Measurements from ENCODE around the gene EXOC2. TPM values are rescaled to one million over a fixed set of nuclear protein-coding genes. Genes with fewer than 3 reads are reported as not detected.

EXOC2 gene
- total and polyA plus RNA-seq, 2 donors (not counting 1 experiment from before 2014, with no cell fraction given): 12.2 to 45.0 TPM

DNA sequence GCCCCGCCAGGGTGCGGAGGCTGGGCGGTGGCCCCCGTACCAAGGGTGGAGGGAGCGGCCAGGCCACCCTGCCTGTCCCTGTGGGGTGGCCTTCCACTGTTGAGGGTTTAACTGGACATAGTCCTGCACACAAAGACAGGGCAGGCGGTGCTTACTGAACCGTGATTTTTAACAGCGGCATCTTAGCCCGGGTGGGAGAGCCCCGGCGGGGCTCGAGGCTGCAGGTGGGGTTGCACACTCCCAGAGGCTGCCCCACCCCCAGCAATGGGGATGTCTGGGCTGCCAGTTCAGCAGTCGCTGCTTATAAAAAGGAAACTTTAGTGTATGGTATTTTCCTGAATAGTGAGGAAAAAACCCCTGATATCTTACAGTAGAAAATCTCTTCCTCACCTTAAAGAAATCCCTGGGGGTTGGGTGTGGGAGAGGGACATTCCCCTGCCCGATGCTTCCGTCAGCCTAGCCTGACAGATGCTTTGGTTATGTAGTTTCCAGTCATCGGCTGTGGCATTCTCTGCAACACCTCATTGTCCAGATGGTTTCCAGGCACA is 222.0 kb downstream of the EXOC2 start:
- ATAC-seq (ENCODE audit: low read depth) (peak; percentile 66), DNase-seq (peak; percentile 68)
- H3K9me3 ChIP-seq (ENCODE audit: control extremely low read depth in 1 of 3, control insufficient read depth in 2 of 3, insufficient read depth in 1 of 3, low read length in 2 of 3): peaks cover 0 to 3% (median 0%) of the 10 kb centered on the region in 3 donors
- Mint-ChIP-seq H3K4me3 (peak overlapping the region; percentile 73), H3K9me3 (ENCODE audit: insufficient read depth) (no peaks in the 10 kb centered on the region), H3K27ac (peak overlapping the region; percentile 56), H3K4me1 (peaks cover 52% of the 10 kb centered on the region), H3K27me3 (peaks cover 5% of the 10 kb centered on the region)
- no peaks in the 10 kb centered on the region for H3K79me2 ChIP-seq (ENCODE audit: control insufficient read depth, insufficient read depth, low read length)
- no peak overlapping the region for H3K27ac ChIP-seq (ENCODE audit: low read length in 2 of 2)
- ChIA-PET POLR2A (no interaction called here), CTCF (no interaction called here)
- H3K4me3 ChIP-seq (ENCODE audit: control extremely low read depth in 1 of 5, extremely low read depth in 1 of 5, insufficient read depth in 1 of 5, low read depth in 2 of 5, low read length in 4 of 5): peak overlapping the region in 4 of 5 experiments; percentile 8 to 37 (median 26)
- peaks cover 0 to 4% (median 0%) of the 10 kb centered on the region in 4 experiments for H3K27me3 ChIP-seq (replicated peaks in 1 of 4; ENCODE audit: control extremely low read depth in 1 of 4, control insufficient read depth in 3 of 4, insufficient read depth in 4 of 4, low read length in 3 of 4)
- intact Hi-C loops (cut with micrococcal nuclease): loop anchor here (1.0 to 5.0 kb wide), 2 partner anchors 17 to 64 kb away; no protein-coding TSS in a partner anchor
- peak overlapping the region; percentile 62 for H3K4me2 ChIP-seq (replicated peaks; ENCODE audit: low read depth, low read length, poor library complexity, severe bottlenecking)
- H3K4me1 ChIP-seq (ENCODE audit: control insufficient read depth in 2 of 2, insufficient read depth in 2 of 2, low read length in 2 of 2): peaks cover 27 to 35% of the 10 kb centered on the region in 2 donors
- H3K9ac ChIP-seq (ENCODE audit: low read length): peak overlapping the region; percentile 26
- TF ChIP-seq, protein P1, sequence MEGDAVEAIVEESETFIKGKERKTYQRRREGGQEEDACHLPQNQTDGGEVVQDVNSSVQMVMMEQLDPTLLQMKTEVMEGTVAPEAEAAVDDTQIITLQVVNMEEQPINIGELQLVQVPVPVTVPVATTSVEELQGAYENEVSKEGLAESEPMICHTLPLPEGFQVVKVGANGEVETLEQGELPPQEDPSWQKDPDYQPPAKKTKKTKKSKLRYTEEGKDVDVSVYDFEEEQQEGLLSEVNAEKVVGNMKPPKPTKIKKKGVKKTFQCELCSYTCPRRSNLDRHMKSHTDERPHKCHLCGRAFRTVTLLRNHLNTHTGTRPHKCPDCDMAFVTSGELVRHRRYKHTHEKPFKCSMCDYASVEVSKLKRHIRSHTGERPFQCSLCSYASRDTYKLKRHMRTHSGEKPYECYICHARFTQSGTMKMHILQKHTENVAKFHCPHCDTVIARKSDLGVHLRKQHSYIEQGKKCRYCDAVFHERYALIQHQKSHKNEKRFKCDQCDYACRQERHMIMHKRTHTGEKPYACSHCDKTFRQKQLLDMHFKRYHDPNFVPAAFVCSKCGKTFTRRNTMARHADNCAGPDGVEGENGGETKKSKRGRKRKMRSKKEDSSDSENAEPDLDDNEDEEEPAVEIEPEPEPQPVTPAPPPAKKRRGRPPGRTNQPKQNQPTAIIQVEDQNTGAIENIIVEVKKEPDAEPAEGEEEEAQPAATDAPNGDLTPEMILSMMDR (IDR thresholded peaks at IDR 0.05): no peak
- no peak for TF ChIP-seq EZH2 (IDR thresholded peaks at IDR 0.05; ENCODE audit: borderline replicate concordance, insufficient read depth, low read depth, low read length, poor library complexity, severe bottlenecking)
- WGBS (ENCODE audit: insufficient coverage): 42% methylated on average over 11 of the region's 16 CpGs
- H4K20me1 ChIP-seq (ENCODE audit: control insufficient read depth, insufficient read depth, low read length, poor library complexity, severe bottlenecking): no peaks in the 10 kb centered on the region
- H2AFZ ChIP-seq (ENCODE audit: insufficient read depth, low read depth, low read length, poor library complexity, severe bottlenecking): peak overlapping the region; percentile 5
- H3K36me3 ChIP-seq (replicated peaks in 1 of 2; ENCODE audit: control extremely low read depth in 1 of 2, control insufficient read depth in 1 of 2, extremely low read depth in 1 of 2, insufficient read depth in 2 of 2, low read length in 1 of 2): no peaks in the 10 kb centered on the region

Measured in B cell (primary cell).